Fibroblast of the aortic adventitia (primary cell): ENCODE results near the gene EFR3B. TPM values are rescaled to one million over a fixed set of nuclear protein-coding genes. Genes with fewer than 3 reads are reported as not detected.

ENCODE experiments used
- DNase-seq: peaks from one replicate; pipeline ENCODE4 v3.0.0-alpha.2; 2010; ENCODE audit warnings: low read depth
- H3K4me3 ChIP-seq: 2 replicates; pipeline ENCODE4 v1.5.1; 2011; ENCODE audit warnings: low read depth, mild to moderate bottlenecking, control low read depth, low read length, moderate library complexity
- CTCF ChIP-seq: IDR thresholded peaks from 2 replicates; pipeline ENCODE4 v1.5.1; 2011; ENCODE audit warnings: mild to moderate bottlenecking, low read length, control low read depth, inconsistent platforms; ENCODE audit not compliant: insufficient read depth
- total RNA-seq: library from RNA; depleted of rRNA; stranded (reverse); fragments of >200 nt; gene quantifications from 2 replicates; pipeline ENCODE4 v1.2.3, GENCODE V29; 2012; ENCODE audit warnings: low replicate concordance

EFR3B gene
- total RNA-seq, 1 donor: 0.99 TPM

GRCh38 chr2:25053041-25053440 lies 11.2 kb downstream of the EFR3B start:
- H3K4me3 ChIP-seq: no peak overlapping the region
- TF ChIP-seq CTCF: no peak
- peak; percentile 28 for DNase-seq

DNA sequence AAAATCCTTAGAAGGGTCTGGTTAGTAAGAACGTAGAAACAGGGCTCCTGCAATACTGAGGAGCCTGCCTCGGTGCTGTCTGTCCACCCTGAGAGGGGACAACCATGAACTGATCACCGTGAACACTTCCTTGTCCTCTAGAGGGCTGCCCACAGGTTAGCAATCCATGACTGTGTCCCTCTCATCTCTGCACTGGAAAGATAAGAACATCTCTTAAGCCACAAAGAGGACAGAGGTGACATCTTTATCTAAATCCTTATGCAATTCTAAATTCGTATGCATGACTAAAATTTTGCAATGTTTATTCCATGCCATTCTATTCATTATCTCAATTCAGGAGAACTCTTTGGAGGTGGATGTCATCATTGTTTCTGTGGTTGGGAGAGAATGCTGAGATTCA lies 12.8 kb downstream of the EFR3B start:
- peak; percentile 49 for DNase-seq
- no peak for TF ChIP-seq CTCF
- no peak overlapping the region for H3K4me3 ChIP-seq

DNA sequence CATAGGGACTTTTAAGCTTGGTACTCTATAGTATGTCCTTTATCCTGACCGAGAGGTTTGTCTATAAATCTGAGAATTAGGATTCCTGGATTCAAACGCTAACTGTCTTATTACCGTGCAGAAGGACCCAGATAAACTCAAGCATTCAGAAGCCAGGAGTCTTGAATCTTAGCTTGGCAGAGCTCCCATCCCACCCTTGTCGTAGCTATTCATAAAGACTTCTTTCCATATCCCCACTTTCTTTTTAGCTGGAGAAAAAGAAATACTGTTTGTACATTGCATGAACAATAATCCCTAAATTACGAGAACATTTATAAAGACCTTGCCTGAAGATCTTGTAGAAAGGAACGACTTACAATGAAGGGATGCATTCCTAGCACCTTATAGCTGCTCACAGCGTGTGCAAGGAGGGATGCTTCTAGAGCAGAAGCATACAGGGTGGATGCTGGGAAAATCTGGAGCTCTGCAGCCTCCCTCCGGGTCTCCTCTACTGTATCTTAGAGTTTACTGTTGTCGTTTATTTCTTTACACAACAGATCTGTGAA lies 13.6 kb downstream of the EFR3B start:
- DNase-seq: no peak
- no peak overlapping the region for H3K4me3 ChIP-seq
- no peak for TF ChIP-seq CTCF

DNA sequence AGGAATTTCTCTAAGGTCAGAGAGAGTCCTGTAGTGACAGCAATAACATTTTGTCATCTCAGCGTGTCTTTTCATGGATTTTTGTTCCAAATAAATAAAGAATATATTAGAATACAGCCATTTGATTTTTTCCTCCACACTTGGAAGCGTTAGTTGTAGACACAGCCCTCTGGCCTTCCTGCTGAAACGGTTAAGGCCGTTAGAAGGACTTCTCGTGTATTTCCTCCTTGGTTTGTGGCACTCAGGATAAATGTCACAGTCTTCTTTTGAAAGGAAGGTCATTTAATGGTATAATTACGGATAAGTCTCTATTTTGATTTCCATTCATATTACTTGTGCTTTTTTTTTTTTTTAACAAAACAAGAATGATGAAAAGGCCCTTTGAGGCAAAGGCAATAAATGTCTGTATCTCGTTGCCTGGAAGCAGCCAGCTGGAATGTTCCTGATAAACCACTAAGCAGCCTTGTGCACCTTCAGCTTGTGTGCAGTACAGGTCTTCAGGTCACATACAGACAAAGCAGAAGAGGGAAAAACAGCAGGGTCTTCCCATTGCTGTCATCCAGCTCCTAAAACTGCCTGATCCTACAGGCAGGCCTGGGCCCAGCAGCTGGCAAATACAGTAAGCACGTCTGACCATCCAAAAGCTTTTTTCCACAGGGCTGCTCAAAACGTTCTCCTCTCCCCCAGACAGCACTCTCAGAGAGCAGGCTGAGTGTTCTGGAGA lies 14.4 kb downstream of the EFR3B start:
- TF ChIP-seq CTCF: no peak
- no peak for DNase-seq
- H3K4me3 ChIP-seq: no peak overlapping the region

DNA sequence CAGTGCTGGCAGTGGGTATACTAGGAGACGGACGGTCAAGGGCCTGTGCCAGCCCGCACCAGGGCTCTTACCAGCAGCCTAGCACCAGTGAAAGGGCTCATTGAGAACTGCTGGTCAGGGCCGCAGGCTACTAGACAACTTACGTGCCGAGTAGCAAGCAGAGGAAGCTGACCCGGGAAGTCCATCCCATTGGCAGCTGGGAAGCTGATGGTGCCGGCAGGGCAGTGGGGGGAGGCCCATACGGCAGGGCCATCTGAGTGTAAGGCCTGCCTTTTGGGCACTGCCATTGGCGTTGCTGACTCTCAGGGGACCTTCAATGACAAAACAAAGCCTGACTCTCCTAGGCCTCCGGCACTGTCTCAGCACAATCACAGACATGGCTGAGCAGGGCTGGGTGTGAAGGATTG lies 20.6 kb downstream of the EFR3B start:
- no peak overlapping the region for H3K4me3 ChIP-seq
- DNase-seq: no peak
- no peak for TF ChIP-seq CTCF

GRCh38 chr2:25063876-25064660 lies 22.2 kb downstream of the EFR3B start:
- H3K4me3 ChIP-seq: no peak overlapping the region
- no peak for TF ChIP-seq CTCF
- DNase-seq: peak; percentile 77
